WTC11 (cell line): Measurements from ENCODE around the gene PRR14L. TPM values are rescaled to one million over a fixed set of nuclear protein-coding genes. Genes with fewer than 3 reads are reported as not detected.
A peak's percentile ranks its signal among the peaks of the same experiment; 100 is the strongest.
"Not testable (repeated sequence)": the region's sequence is repeated elsewhere in the genome, so short reads cannot be mapped to it uniquely, and the experiment has no call there.

ENCODE experiments used
- ATAC-seq: fragments of 200-7000 bp; cut with Tn5 transposase; 2 replicates; pipeline ENCODE4 v1.10.0; 2021; ENCODE audit warnings: mild to moderate bottlenecking, moderate library complexity
- CTCF ChIA-PET: fragments of 300-600 bp; sonication (Branson Sonifier 250); formaldehyde crosslinking; loops from one replicate; lab custom pipeline; 2021; ENCODE audit warnings: antibody characterized with exemption; lab: Charles Lee
- POLR2A ChIA-PET: fragments of 350-600 bp; sonication (Branson Sonifier 250); formaldehyde crosslinking; loops from one replicate; lab custom pipeline; 2021; ENCODE audit warnings: antibody characterized with exemption; lab: Charles Lee
- DNase-seq: peaks from one replicate; pipeline ENCODE4 v3.0.0; 2021; ENCODE audit warnings: low spot score
- H3K27ac Mint-ChIP-seq: 2 replicates; pipeline ENCODE4 v1.8.0; 2021; ENCODE audit warnings: mixed read lengths
- H3K27me3 Mint-ChIP-seq: 2 replicates; pipeline ENCODE4 v1.8.0; 2021; ENCODE audit warnings: low read depth, mild to moderate bottlenecking, moderate library complexity, mixed read lengths
- H3K36me3 Mint-ChIP-seq: 2 replicates; pipeline ENCODE4 v1.8.0; 2021; ENCODE audit warnings: mixed read lengths
- H3K4me1 Mint-ChIP-seq: 2 replicates; pipeline ENCODE4 v1.8.0; 2022; ENCODE audit warnings: mixed read lengths
- H3K4me3 Mint-ChIP-seq: 2 replicates; pipeline ENCODE4 v1.8.0; 2021; ENCODE audit warnings: mild to moderate bottlenecking, moderate library complexity, mixed read lengths
- H3K9me3 Mint-ChIP-seq: 2 replicates; pipeline ENCODE4 v1.8.0; 2021; ENCODE audit warnings: mixed read lengths
- CREB1 ChIP-seq: sonication (generic); formaldehyde crosslinking; IDR thresholded peaks from 2 replicates; pipeline ENCODE4 v1.8.0; 2023; ENCODE audit warnings: mild to moderate bottlenecking, missing genetic modification reagents
- EMX1 ChIP-seq: fragments of 250-450 bp; sonication (Bioruptor Pico); IDR thresholded peaks from 2 replicates; pipeline ENCODE4 v1.8.0; 2021; ENCODE audit warnings: mild to moderate bottlenecking
- GRHL2 ChIP-seq: fragments of 250-450 bp; sonication (Bioruptor Pico); IDR thresholded peaks from 2 replicates; pipeline ENCODE4 v1.8.0; 2022; ENCODE audit warnings: mild to moderate bottlenecking, moderate library complexity; ENCODE audit not compliant: insufficient replicate concordance, severe bottlenecking
- GTF2I ChIP-seq: fragments of 250-450 bp; sonication (Bioruptor Pico); conservative IDR thresholded peaks from 2 replicates; pipeline ENCODE4 v1.4.0; 2021; ENCODE audit warnings: mild to moderate bottlenecking
- JUN ChIP-seq: sonication (generic); formaldehyde crosslinking; IDR thresholded peaks from 2 replicates; pipeline ENCODE4 v1.8.0; 2023; ENCODE audit warnings: mild to moderate bottlenecking, missing genetic modification reagents
- KAT7 ChIP-seq: sonication (generic); formaldehyde crosslinking; IDR thresholded peaks from 2 replicates; pipeline ENCODE4 v1.8.1; 2023; ENCODE audit warnings: missing genetic modification reagents, mild to moderate bottlenecking, borderline replicate concordance
- NFATC4 ChIP-seq: fragments of 250-450 bp; sonication (Bioruptor Pico); IDR thresholded peaks from 2 replicates; pipeline ENCODE4 v1.9.0; 2021; ENCODE audit warnings: mild to moderate bottlenecking
- NFE2L1 ChIP-seq: sonication (generic); formaldehyde crosslinking; IDR thresholded peaks from 2 replicates; pipeline ENCODE4 v1.8.1; 2023; ENCODE audit warnings: missing genetic modification reagents
- SMAD4 ChIP-seq: sonication (generic); formaldehyde crosslinking; IDR thresholded peaks from 2 replicates; pipeline ENCODE4 v1.8.0; 2022; ENCODE audit warnings: mild to moderate bottlenecking, missing genetic modification reagents
- SP1 ChIP-seq: sonication (generic); formaldehyde crosslinking; conservative IDR thresholded peaks from 2 replicates; pipeline ENCODE4 v1.8.1; 2022; ENCODE audit warnings: missing genetic modification reagents
- TEAD1 ChIP-seq: sonication (generic); formaldehyde crosslinking; IDR thresholded peaks from 2 replicates; pipeline ENCODE4 v1.8.0; 2022; ENCODE audit warnings: mild to moderate bottlenecking, missing genetic modification reagents
- ZNF416 ChIP-seq: fragments of 250-450 bp; sonication (Bioruptor Pico); IDR thresholded peaks from 2 replicates; pipeline ENCODE4 v1.9.0; 2021; ENCODE audit warnings: mild to moderate bottlenecking, inconsistent platforms
- total RNA-seq: library from RNA; stranded (reverse); gene quantifications from 3 replicates; pipeline ENCODE4 v1.2.3, GENCODE V29; 2021
- TF ChIP-seq, protein P1 (sequence below): sonication (generic); formaldehyde crosslinking; IDR thresholded peaks from 2 replicates; pipeline ENCODE4 v1.8.1; 2023; ENCODE audit warnings: mild to moderate bottlenecking, moderate library complexity, missing genetic modification reagents
- TF ChIP-seq, protein P2 (sequence below): sonication (generic); formaldehyde crosslinking; conservative IDR thresholded peaks from 2 replicates; pipeline ENCODE4 v1.8.1; 2022; ENCODE audit warnings: mild to moderate bottlenecking, missing genetic modification reagents
- TF ChIP-seq, protein P3 (sequence below): fragments of 250-450 bp; sonication (Bioruptor Pico); IDR thresholded peaks from 2 replicates; pipeline ENCODE4 v1.8.0; 2021; ENCODE audit warnings: mild to moderate bottlenecking
- TF ChIP-seq, protein P4 (sequence below): sonication (generic); formaldehyde crosslinking; IDR thresholded peaks from 2 replicates; pipeline ENCODE4 v1.8.1; 2023; ENCODE audit warnings: mild to moderate bottlenecking, missing genetic modification reagents, moderate library complexity
- TF ChIP-seq, protein P5 (sequence below): sonication (generic); formaldehyde crosslinking; IDR thresholded peaks from 2 replicates; pipeline ENCODE4 v1.8.1; 2022; ENCODE audit warnings: mild to moderate bottlenecking, missing genetic modification reagents, moderate library complexity, borderline replicate concordance

The PRR14L gene
- total RNA-seq, 1 experiment from 2014 or later = 90.1 TPM

DNA sequence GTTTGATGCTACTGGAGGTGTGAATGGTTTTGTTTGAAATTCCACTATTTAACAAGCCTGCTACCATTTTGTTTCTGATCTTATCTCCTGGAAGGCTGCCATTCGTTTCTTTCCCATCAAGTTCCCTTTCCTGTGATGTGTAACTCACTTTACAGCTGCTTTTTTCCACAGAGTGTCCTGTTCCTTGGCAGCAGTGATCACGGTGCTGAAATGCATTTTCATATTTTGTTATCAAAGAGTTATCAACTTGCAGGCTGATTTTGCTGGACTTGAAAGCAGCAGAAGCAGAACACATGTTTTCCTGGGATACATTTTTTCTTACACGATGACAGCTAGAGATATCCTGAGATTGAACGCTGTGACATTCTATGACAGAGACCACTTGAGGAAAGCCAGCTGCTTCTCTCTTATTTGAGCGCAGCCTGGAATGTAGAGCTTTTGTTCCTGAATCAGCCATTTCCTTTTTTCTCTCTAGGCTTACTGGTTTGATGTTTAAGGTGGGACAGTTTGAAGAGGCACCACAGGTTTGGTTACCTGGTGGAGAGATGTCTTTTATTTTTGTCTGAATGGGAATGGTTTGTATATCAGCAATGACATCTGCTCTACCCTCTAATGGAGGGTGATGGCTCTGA, 34.7 kb downstream of the PRR14L start (continued):
- TF ChIP-seq, protein P1, sequence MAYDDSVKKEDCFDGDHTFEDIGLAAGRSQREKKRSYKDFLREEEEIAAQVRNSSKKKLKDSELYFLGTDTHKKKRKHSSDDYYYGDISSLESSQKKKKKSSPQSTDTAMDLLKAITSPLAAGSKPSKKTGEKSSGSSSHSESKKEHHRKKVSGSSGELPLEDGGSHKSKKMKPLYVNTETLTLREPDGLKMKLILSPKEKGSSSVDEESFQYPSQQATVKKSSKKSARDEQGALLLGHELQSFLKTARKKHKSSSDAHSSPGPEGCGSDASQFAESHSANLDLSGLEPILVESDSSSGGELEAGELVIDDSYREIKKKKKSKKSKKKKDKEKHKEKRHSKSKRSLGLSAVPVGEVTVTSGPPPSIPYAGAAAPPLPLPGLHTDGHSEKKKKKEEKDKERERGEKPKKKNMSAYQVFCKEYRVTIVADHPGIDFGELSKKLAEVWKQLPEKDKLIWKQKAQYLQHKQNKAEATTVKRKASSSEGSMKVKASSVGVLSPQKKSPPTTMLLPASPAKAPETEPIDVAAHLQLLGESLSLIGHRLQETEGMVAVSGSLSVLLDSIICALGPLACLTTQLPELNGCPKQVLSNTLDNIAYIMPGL (CRISPR knock-in tag) = no peak
- TF ChIP-seq NFATC4 (CRISPR knock-in tag) (no peak), EMX1 (CRISPR knock-in tag) (no peak), SMAD4 (no peak), JUN (no peak)
- TF ChIP-seq, protein P2, sequence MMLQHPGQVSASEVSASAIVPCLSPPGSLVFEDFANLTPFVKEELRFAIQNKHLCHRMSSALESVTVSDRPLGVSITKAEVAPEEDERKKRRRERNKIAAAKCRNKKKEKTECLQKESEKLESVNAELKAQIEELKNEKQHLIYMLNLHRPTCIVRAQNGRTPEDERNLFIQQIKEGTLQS (CRISPR knock-in tag) = no peak
- TF ChIP-seq, protein P3, sequence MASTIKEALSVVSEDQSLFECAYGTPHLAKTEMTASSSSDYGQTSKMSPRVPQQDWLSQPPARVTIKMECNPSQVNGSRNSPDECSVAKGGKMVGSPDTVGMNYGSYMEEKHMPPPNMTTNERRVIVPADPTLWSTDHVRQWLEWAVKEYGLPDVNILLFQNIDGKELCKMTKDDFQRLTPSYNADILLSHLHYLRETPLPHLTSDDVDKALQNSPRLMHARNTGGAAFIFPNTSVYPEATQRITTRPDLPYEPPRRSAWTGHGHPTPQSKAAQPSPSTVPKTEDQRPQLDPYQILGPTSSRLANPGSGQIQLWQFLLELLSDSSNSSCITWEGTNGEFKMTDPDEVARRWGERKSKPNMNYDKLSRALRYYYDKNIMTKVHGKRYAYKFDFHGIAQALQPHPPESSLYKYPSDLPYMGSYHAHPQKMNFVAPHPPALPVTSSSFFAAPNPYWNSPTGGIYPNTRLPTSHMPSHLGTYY (CRISPR knock-in tag) = no peak
- TF ChIP-seq, all 79 proteins: peak for 0

DNA sequence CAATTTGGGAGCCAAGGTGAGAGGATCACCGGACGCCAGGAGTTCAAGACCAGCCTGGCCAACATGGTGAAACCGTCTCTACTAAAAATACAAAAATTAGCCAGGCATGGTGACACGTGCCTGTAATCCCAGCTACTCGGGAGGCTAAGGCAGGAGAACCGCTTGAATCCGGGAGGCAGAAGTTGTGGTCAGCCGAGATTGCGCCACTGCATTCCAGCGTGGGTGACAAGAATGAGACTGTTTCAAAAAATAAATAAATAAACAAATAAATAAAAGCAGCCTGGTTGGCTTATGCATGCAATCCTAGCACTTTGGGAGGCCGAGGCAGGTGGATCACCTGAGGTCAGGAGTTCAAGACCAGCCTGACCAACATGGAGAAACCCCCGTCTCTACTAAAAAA, 38.7 kb downstream of the PRR14L start:
- H3K4me1 Mint-ChIP-seq, H3K27me3 Mint-ChIP-seq, H3K4me3 Mint-ChIP-seq, POLR2A ChIA-PET, H3K9me3 Mint-ChIP-seq, DNase-seq, ATAC-seq: not testable (repeated sequence)
- Mint-ChIP-seq H3K36me3 (peaks cover 51% of the 10 kb centered on the region), H3K27ac (peak overlapping the region; percentile 60; the same call in 1 of the 2 replicates)
- CTCF ChIA-PET = interaction anchor here (2.0 kb wide), 1 partner anchor 259 kb away, joined by 5 read pairs; no protein-coding TSS in a partner anchor

DNA sequence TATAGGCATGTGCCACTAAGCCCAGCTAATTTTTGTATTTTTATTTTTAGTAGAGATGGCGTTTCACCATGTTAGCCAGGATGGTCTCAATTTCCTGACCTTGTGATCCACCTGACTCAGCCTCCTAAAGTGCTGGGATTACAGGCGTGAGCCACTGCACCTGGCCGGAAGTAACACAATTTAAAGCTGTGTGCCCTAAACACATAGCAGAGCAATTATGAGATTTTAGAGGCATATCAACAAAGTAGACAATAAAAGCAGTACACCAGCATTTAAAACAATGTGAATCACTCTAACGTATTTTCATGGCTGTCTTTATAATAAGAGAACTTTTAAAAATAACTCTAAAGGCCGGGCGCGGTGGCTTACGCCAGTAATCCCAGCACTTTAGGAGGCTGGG, 42.4 kb downstream of the PRR14L start:
- POLR2A ChIA-PET = interaction anchor here (0.6 kb wide), 1 partner anchor 138 kb away, joined by 4 read pairs; no protein-coding TSS in a partner anchor
- Mint-ChIP-seq H3K27ac (no peak overlapping the region), H3K9me3 (no peaks in the 10 kb centered on the region), H3K27me3 (no peaks in the 10 kb centered on the region), H3K36me3 (peaks cover 39% of the 10 kb centered on the region), H3K4me3 (no peak overlapping the region), H3K4me1 (no peaks in the 10 kb centered on the region)
- DNase-seq (no peak), ATAC-seq (no peak)
- CTCF ChIA-PET = interaction anchor here (1.0 to 2.7 kb wide), 2 partner anchors 42 to 263 kb away, joined by 3 to 14 read pairs; no protein-coding TSS in a partner anchor
- TF ChIP-seq, protein P4, sequence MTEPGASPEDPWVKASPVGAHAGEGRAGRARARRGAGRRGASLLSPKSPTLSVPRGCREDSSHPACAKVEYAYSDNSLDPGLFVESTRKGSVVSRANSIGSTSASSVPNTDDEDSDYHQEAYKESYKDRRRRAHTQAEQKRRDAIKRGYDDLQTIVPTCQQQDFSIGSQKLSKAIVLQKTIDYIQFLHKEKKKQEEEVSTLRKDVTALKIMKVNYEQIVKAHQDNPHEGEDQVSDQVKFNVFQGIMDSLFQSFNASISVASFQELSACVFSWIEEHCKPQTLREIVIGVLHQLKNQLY (CRISPR knock-in tag) = no peak
- TF ChIP-seq ZNF416 (CRISPR knock-in tag) (no peak), NFE2L1 (CRISPR knock-in tag) (no peak), GRHL2 (no peak), SP1 (CRISPR knock-in tag) (no peak), KAT7 (CRISPR knock-in tag) (no peak), CREB1 (no peak)
- TF ChIP-seq, protein P3 (CRISPR knock-in tag) = no peak

DNA sequence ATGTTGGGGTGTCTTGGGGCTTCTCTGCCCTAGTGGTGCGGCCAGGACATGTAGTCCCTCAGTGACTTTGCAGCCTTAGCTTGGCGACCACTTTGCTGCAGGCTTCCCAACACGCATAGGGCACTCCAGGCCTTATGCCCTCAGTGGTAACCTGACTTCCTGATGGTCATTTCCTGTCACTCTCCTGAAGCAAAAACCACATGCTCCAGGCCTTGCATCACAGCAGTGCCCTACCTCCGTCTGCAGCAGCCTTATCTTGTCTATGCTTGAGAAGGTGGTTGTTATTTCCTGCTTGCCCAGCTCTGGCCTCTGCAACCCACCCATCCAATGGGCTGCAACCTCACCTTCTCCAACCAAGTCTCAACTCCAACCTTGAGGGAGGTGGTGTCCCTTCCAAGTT, 54.5 kb downstream of the PRR14L start:
- ChIA-PET POLR2A (no interaction called here), CTCF (interaction anchor here (1.0 kb wide), 1 partner anchor 30 kb away, joined by 3 read pairs; no protein-coding TSS in a partner anchor)
- no peak overlapping the region; the same call in 1 of the 2 replicates for H3K27ac Mint-ChIP-seq
- no peak for DNase-seq
- TF ChIP-seq GTF2I (CRISPR knock-in tag) (no peak), TEAD1 (CRISPR knock-in tag) (no peak), EMX1 (CRISPR knock-in tag) (no peak), GRHL2 (no peak)
- TF ChIP-seq, protein P5, sequence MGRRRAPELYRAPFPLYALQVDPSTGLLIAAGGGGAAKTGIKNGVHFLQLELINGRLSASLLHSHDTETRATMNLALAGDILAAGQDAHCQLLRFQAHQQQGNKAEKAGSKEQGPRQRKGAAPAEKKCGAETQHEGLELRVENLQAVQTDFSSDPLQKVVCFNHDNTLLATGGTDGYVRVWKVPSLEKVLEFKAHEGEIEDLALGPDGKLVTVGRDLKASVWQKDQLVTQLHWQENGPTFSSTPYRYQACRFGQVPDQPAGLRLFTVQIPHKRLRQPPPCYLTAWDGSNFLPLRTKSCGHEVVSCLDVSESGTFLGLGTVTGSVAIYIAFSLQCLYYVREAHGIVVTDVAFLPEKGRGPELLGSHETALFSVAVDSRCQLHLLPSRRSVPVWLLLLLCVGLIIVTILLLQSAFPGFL (CRISPR knock-in tag) = no peak
- H3K9me3 Mint-ChIP-seq = no peaks in the 10 kb centered on the region
- peaks cover 68% of the 10 kb centered on the region for H3K36me3 Mint-ChIP-seq
- no peaks in the 10 kb centered on the region for H3K4me1 Mint-ChIP-seq
- no peak for ATAC-seq
- no peak overlapping the region for H3K4me3 Mint-ChIP-seq
- no peaks in the 10 kb centered on the region for H3K27me3 Mint-ChIP-seq

DNA sequence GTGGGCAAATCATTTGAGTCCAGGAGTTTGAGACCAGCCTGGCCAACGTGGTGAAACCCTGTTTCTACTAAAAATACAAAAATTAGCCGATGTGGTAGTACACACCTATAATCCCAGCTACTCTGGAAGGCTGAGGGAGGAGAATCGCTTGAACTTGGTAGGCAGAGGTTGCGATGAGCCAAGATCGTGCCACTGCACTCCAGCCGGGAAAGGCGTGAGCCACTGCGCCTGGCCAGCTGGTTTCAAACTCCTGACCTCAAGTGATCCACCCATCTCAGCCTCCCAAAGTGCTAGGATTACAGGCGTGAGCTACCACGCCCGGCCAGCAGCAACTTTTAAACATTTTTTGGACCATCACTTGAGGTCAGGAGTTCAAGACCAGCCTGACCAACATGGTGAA, 55.9 kb downstream of the PRR14L start:
- peaks cover 66% of the 10 kb centered on the region for H3K36me3 Mint-ChIP-seq
- POLR2A ChIA-PET = not testable (repeated sequence)

More for the DNA sequence above, 55.9 kb downstream of the PRR14L start:
- H3K27me3 Mint-ChIP-seq, H3K27ac Mint-ChIP-seq, ATAC-seq, DNase-seq, H3K4me3 Mint-ChIP-seq, H3K4me1 Mint-ChIP-seq, H3K9me3 Mint-ChIP-seq: not testable (repeated sequence)
- CTCF ChIA-PET = interaction anchor here (0.6 kb wide), 1 partner anchor 243 kb away, joined by 4 read pairs; no protein-coding TSS in a partner anchor
